ENCODE measurements around the gene ADCY1. TPM values are rescaled to one million over a fixed set of nuclear protein-coding genes. Genes with fewer than 3 reads are reported as not detected.
"Not testable (repeated sequence)": the region's sequence is repeated elsewhere in the genome, so short reads cannot be mapped to it uniquely, and the experiment has no call there.

The ADCY1 gene
- 19.0 and 25.1 TPM in 2 replicates for total RNA-seq (ENCODE audit: low replicate concordance)
- long read RNA-seq, partial matches to known transcripts, result 0 of 13 reads
- long read RNA-seq, other reads (novel, unspliced or antisense), result 10 of 13 reads

- no peaks in the 10 kb centered on the region for H3K36me3 Mint-ChIP-seq
- no peak for DNase-seq (ENCODE audit: extremely low spot score, unreplicated experiment)
- TF ChIP-seq, protein P1, sequence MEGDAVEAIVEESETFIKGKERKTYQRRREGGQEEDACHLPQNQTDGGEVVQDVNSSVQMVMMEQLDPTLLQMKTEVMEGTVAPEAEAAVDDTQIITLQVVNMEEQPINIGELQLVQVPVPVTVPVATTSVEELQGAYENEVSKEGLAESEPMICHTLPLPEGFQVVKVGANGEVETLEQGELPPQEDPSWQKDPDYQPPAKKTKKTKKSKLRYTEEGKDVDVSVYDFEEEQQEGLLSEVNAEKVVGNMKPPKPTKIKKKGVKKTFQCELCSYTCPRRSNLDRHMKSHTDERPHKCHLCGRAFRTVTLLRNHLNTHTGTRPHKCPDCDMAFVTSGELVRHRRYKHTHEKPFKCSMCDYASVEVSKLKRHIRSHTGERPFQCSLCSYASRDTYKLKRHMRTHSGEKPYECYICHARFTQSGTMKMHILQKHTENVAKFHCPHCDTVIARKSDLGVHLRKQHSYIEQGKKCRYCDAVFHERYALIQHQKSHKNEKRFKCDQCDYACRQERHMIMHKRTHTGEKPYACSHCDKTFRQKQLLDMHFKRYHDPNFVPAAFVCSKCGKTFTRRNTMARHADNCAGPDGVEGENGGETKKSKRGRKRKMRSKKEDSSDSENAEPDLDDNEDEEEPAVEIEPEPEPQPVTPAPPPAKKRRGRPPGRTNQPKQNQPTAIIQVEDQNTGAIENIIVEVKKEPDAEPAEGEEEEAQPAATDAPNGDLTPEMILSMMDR (conservative IDR thresholded peaks at IDR 0.05), result no peak
- H3K4me3 Mint-ChIP-seq, result peak within 1 kb of the TSS; percentile 86
- H3K27me3 Mint-ChIP-seq, result peaks cover 80% of the 10 kb centered on the region
- H3K9me3 Mint-ChIP-seq, result no peaks in the 10 kb centered on the region
- H3K4me1 Mint-ChIP-seq (ENCODE audit: unreplicated experiment), result no peaks in the 10 kb centered on the region
- peak within 1 kb of the TSS; percentile 16 for H3K27ac Mint-ChIP-seq
These were observed at the start of gene ADCY1 for GRCh38 chr7:45573661-45574415. Gene ADCY1, plus strand, starts transcription at chr7:45574368. Its CDS starts 176 bp downstream, at chr7:45574544.

DNA sequence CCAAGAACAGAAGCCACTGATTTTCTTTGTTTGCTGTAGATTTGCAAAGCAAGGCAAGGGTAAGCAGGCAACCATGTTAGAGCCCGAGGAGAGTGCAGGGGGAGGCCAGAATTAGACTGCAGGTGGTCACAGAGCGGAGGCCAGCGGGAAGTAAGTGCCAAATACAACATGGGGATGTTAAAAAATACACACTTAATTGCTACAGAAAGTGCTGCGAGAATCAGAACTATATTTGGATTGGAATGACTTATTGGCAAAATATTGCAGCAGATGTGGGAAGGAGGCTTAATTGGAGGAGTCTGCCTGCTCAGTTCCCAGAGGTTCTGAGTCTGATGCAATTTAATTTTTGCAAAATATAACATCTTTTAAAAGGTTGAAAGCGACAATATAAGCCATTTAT lies 49.7 kb upstream of the ADCY1 start:
- TF ChIP-seq, protein P1 (conservative IDR thresholded peaks at IDR 0.05), result no peak
- H3K4me1 Mint-ChIP-seq (ENCODE audit: unreplicated experiment), result no peaks in the 10 kb centered on the region
- H3K27me3 Mint-ChIP-seq, result peaks cover 14% of the 10 kb centered on the region
- DNase-seq (ENCODE audit: extremely low spot score, unreplicated experiment), result no peak
- H3K4me3 Mint-ChIP-seq, result no peak overlapping the region
- H3K36me3 Mint-ChIP-seq, result no peaks in the 10 kb centered on the region
- H3K27ac Mint-ChIP-seq, result no peak overlapping the region
- H3K9me3 Mint-ChIP-seq, result no peaks in the 10 kb centered on the region

DNA sequence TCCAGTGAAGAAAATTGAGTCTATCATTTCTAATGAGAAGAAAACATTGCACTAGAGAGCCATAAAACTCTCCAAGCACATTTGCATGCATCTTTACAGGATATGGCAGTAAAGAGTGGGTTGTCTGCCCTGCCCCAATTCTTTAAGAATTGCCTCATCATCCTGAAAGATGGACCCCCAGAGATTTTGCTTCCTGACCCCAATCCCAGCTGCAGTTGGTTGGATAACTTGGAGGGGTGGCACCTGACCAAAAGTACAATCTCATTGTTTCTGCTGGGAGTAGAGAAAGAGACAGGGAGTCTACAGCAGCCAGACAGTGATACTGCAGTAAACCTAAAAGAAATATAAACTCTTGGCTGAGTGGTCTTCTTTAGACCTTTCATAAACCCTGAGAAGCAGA lies 49.1 kb upstream of the ADCY1 start:
- Mint-ChIP-seq H3K9me3 (no peaks in the 10 kb centered on the region), H3K36me3 (no peaks in the 10 kb centered on the region), H3K27me3 (peaks cover 14% of the 10 kb centered on the region), H3K27ac (no peak overlapping the region), H3K4me1 (ENCODE audit: unreplicated experiment) (no peaks in the 10 kb centered on the region), H3K4me3 (no peak overlapping the region)
- TF ChIP-seq, protein P1 (conservative IDR thresholded peaks at IDR 0.05), result no peak
- DNase-seq (ENCODE audit: extremely low spot score, unreplicated experiment), result no peak

- DNase-seq (ENCODE audit: extremely low spot score, unreplicated experiment), result no peak
- TF ChIP-seq, protein P1 (conservative IDR thresholded peaks at IDR 0.05), result no peak
- H3K36me3 Mint-ChIP-seq, result no peaks in the 10 kb centered on the region
- peaks cover 3% of the 10 kb centered on the region for H3K27me3 Mint-ChIP-seq
- H3K4me1 Mint-ChIP-seq (ENCODE audit: unreplicated experiment), result no peaks in the 10 kb centered on the region
- H3K9me3 Mint-ChIP-seq, result peaks cover 5% of the 10 kb centered on the region
- no peak overlapping the region for H3K4me3 Mint-ChIP-seq
- H3K27ac Mint-ChIP-seq, result no peak overlapping the region
These were observed 30.7 kb upstream of the ADCY1 start for GRCh38 chr7:45543473-45543872.

- DNase-seq (ENCODE audit: extremely low spot score, unreplicated experiment); H3K27me3 Mint-ChIP-seq; H3K4me3 Mint-ChIP-seq; H3K36me3 Mint-ChIP-seq; H3K27ac Mint-ChIP-seq; H3K4me1 Mint-ChIP-seq (ENCODE audit: unreplicated experiment); H3K9me3 Mint-ChIP-seq: not testable (repeated sequence)
These were observed 29.0 kb upstream of the ADCY1 start for GRCh38 chr7:45545105-45545710.

GRCh38 chr7:45548917-45549316 lies 25.3 kb upstream of the ADCY1 start:
- H3K27me3 Mint-ChIP-seq; H3K36me3 Mint-ChIP-seq; H3K4me3 Mint-ChIP-seq; H3K4me1 Mint-ChIP-seq (ENCODE audit: unreplicated experiment); H3K9me3 Mint-ChIP-seq; DNase-seq (ENCODE audit: extremely low spot score, unreplicated experiment); H3K27ac Mint-ChIP-seq: not testable (repeated sequence)
